GM12878 (cell line): ENCODE data around the gene TTC9B. TPM values are rescaled to one million over a fixed set of nuclear protein-coding genes. Genes with fewer than 3 reads are reported as not detected.

ENCODE experiments used
- ATAC-seq: fragments of 200-7000 bp; cut with Tn5 transposase; 3 replicates; pipeline ENCODE4 v1.9.1; 2020; ENCODE audit warnings: mild to moderate bottlenecking, moderate library complexity
- BruUV-seq: library from RNA; stranded (reverse); fragments of 400-500 nt; replicated peaks from 2 replicates; lab custom pipeline; 2021; lab: Mats Ljungman, UMichigan
- CTCF ChIA-PET: fragments of 300-600 bp; sonication (Branson Sonifier 250); formaldehyde crosslinking; extraction: SDS; loops from one replicate; lab custom pipeline; 2021; ENCODE audit warnings: inconsistent platforms; lab: Yijun Ruan, JAX
- POLR2A ChIA-PET: fragments of 350-600 bp; formaldehyde crosslinking; extraction: SDS; loops from one replicate; lab custom pipeline; 2021; ENCODE audit warnings: inconsistent platforms; lab: Charles Lee
- RAD21 ChIA-PET: fragments of 300-600 bp; sonication (Branson Sonifier 250); formaldehyde crosslinking; loops from one replicate; lab custom pipeline; 2023; ENCODE audit warnings: antibody characterized with exemption; ENCODE audit not compliant: unreplicated experiment; lab: Charles Lee
- SMC1A ChIA-PET: fragments of 300-600 bp; sonication (Branson Sonifier 250); formaldehyde crosslinking; loops from one replicate; lab custom pipeline; 2023; ENCODE audit not compliant: unreplicated experiment, uncharacterized antibody; lab: Charles Lee
- DNase-seq: peaks from one replicate; pipeline ENCODE4 v3.0.0-alpha.2; 2011; ENCODE audit warnings: low read depth, low spot score
- FAIRE-seq: peaks from 3 replicates; lab custom pipeline; 2011; peaks lifted over from hg19 to GRCh38; lab: Jason Lieb, UNC
- H2AFZ ChIP-seq: 2 replicates; pipeline ENCODE4 v1.6.0; 2011; ENCODE audit warnings: low read depth, low read length, control low read depth; ENCODE audit not compliant: control insufficient read depth
- H3K27ac ChIP-seq: 2 replicates; pipeline ENCODE4 v1.5.1; 2011; ENCODE audit warnings: control low read depth; ENCODE audit not compliant: control insufficient read depth, insufficient read depth
- H3K27me3 ChIP-seq, 2 experiments: replicated peaks in 1 of 2; 2 replicates each; pipeline versions ENCODE4 v1.6.0 to v1.6.1; 2011; ENCODE audit warnings: low read length in 1 of 2; ENCODE audit not compliant: control insufficient read depth in 2 of 2, insufficient read depth in 2 of 2
- H3K36me3 ChIP-seq, 2 experiments: 2 replicates each; pipeline ENCODE4 v1.5.1; 2011; ENCODE audit warnings: low read length in 1 of 2; ENCODE audit not compliant: control insufficient read depth in 2 of 2, insufficient read depth in 2 of 2
- H3K4me1 ChIP-seq: 2 replicates; pipeline ENCODE4 v1.6.1; 2011; ENCODE audit warnings: mild to moderate bottlenecking, low read length, moderate library complexity, mixed read lengths; ENCODE audit not compliant: control insufficient read depth, insufficient read depth
- H3K4me2 ChIP-seq: 2 replicates; pipeline ENCODE4 v1.6.0; 2011; ENCODE audit warnings: control low read depth; ENCODE audit not compliant: control insufficient read depth, insufficient read depth
- H3K4me3 ChIP-seq: fragments of 200-600 bp; sonication (generic); 2 replicates; pipeline ENCODE4 v1.5.1; 2016
- H3K79me2 ChIP-seq: 2 replicates; pipeline ENCODE4 v1.6.0; 2011; ENCODE audit warnings: low read length; ENCODE audit not compliant: control insufficient read depth, insufficient read depth
- H3K9ac ChIP-seq: 2 replicates; pipeline ENCODE4 v1.8.0; 2011; ENCODE audit warnings: low read length, control low read depth, mixed read lengths; ENCODE audit not compliant: control insufficient read depth, insufficient read depth
- H3K9me3 ChIP-seq: replicated peaks from 3 replicates; pipeline ENCODE4 v1.5.1; 2011; ENCODE audit warnings: mild to moderate bottlenecking, low read length; ENCODE audit not compliant: control insufficient read depth, insufficient read depth
- H4K20me1 ChIP-seq: 2 replicates; pipeline ENCODE4 v1.6.0; 2011; ENCODE audit not compliant: control insufficient read depth, insufficient read depth
- CTCF ChIP-seq, 3 experiments: IDR thresholded peaks in 2 of 3; conservative IDR thresholded peaks in 1 of 3; 2 replicates each; pipeline ENCODE4 v1.5.1; 2011; ENCODE audit warnings: low read depth in 3 of 3, low read length in 3 of 3, mild to moderate bottlenecking in 3 of 3, control low read depth in 2 of 3, moderate library complexity in 2 of 3, inconsistent platforms in 1 of 3, mixed read lengths in 1 of 3; ENCODE audit not compliant: control insufficient read depth in 2 of 3, insufficient read depth in 1 of 3; ENCODE audit errors: extremely low read depth in 1 of 3
- E2F8 ChIP-seq: fragments of 450-650 bp; IDR thresholded peaks from 2 replicates; pipeline ENCODE4 v1.6.1; 2018; ENCODE audit warnings: mild to moderate bottlenecking, low read depth, moderate library complexity; ENCODE audit not compliant: partially characterized antibody
- HDAC2 ChIP-seq: fragments of 200-600 bp; sonication (generic); IDR thresholded peaks from 2 replicates; pipeline ENCODE4 v1.6.1; 2017
- IRF5 ChIP-seq: fragments of 450-650 bp; IDR thresholded peaks from 2 replicates; pipeline ENCODE4 v1.6.1; 2017; ENCODE audit warnings: borderline replicate concordance
- STAT3 ChIP-seq: IDR thresholded peaks from 2 replicates; pipeline ENCODE4 v1.6.1; 2011; ENCODE audit warnings: low read depth, low read length, improper control_type of control experiment
- ZBTB33 ChIP-seq: fragments of 450-650 bp; IDR thresholded peaks from 2 replicates; pipeline ENCODE4 v1.6.1; 2017; ENCODE audit warnings: mild to moderate bottlenecking
- WGBS: methylation state at CpG from one replicate; pipeline ENCODE4 v1.1.6; 2016; ENCODE audit warnings: low lambda C conversion rate; ENCODE audit not compliant: insufficient replicate concordance, insufficient coverage; ENCODE audit errors: missing lambda C conversion rate; 5-methylcytosine and 5-hydroxymethylcytosine counted together
- in situ Hi-C: fragments of 300-500 bp; cut with MboI; formaldehyde crosslinking; loops from 9 replicates; pipeline ENCODE4 v1.14.3; 2018; ENCODE audit warnings: mixed read lengths
- intact Hi-C: fragments of 100-400 bp; cut with micrococcal nuclease; formaldehyde crosslinking; loops from one replicate; pipeline ENCODE4 v1.14.2; 2022; ENCODE audit not compliant: unreplicated experiment
- polyA plus RNA-seq, 11 experiments: library from polyadenylated mRNA; depleted of rRNA in 4 of 11; unstranded in 6 of 11; stranded (reverse) in 5 of 11; fragments of >200 nt; fragmentation: Nextera tagmentation in 4 of 11; fragmentation: Illumina TruSeq in 1 of 11; extraction: Ambion mirVana in 4 of 11; extraction: Trizol in 1 of 11; gene quantifications; 1 replicate in 1 of 11; 2 replicates in 10 of 11; pipeline versions ENCODE4 v1.2.1 to v1.2.3, GENCODE V29; 2011 to 2016; ENCODE audit warnings: inconsistent platforms in 2 of 11, missing spikeins in 2 of 11, low read depth in 1 of 11
- total RNA-seq, 4 experiments: library from RNA; depleted of rRNA in 3 of 4; stranded (reverse); fragments of >200 nt in 3 of 4; fragmentation: Illumina TruSeq in 1 of 4; extraction: Trizol in 1 of 4; gene quantifications; 2 replicates each; pipeline versions ENCODE4 v1.2.1 to v1.2.3, GENCODE V29; 2013 to 2021

TTC9B gene
- total and polyA plus RNA-seq, 10 of the 15 experiments (the other 5 are each of a cell fraction or from before 2014, with no cell fraction given), result 0.04 to 0.14 (median 0.10) TPM; not detected in 7

- TF ChIP-seq HDAC2, result no peak
- TF ChIP-seq E2F8, result no peak
- no peak for TF ChIP-seq IRF5
Observed at GRCh38 chr19:40236026-40236355, 17.8 kb upstream of the TTC9B start (continued).

- Histone ChIP-seq H3K27ac (no peak overlapping the region), H3K4me3 (no peak overlapping the region), H3K79me2 (no peaks in the 10 kb centered on the region), H3K4me1 (no peaks in the 10 kb centered on the region), H3K9ac (no peak overlapping the region), H2AFZ (no peak overlapping the region), H3K27me3 (no peaks in the 10 kb centered on the region), H4K20me1 (no peaks in the 10 kb centered on the region), H3K9me3 (no peaks in the 10 kb centered on the region), H3K36me3 (peaks cover 20 to 43% of the 10 kb centered on the region in 2 experiments; a peak in 3 of 4 replicates), H3K4me2 (no peak overlapping the region)
- in situ Hi-C loops (no loop called here), intact Hi-C loops (no loop called here)
- ChIA-PET RAD21 (no interaction called here), POLR2A (no interaction called here), SMC1A (no interaction called here), CTCF (no interaction called here)
- no TSS peak for BruUV-seq
- FAIRE-seq (no peak), ATAC-seq (0 out of 3 replicates have a peak, but pooled peaks have one; percentile 32), DNase-seq (no peak)
- TF ChIP-seq STAT3, result no peak
- 0 out of 6 replicates have a peak, but pooled peaks of 1 of the 3 experiments have one; percentile 18 for TF ChIP-seq CTCF (IDR thresholded peaks at IDR 0.05 in 2 of 3, conservative IDR thresholded peaks at IDR 0.05 in 1 of 3; ENCODE audit: control insufficient read depth in 2 of 3, extremely low read depth in 1 of 3, insufficient read depth in 1 of 3, low read depth in 3 of 3, low read length in 3 of 3)
- TF ChIP-seq ZBTB33, result peak; percentile 76
- 94% methylated on average over 30 of the region's 30 CpGs for WGBS
Observed at GRCh38 chr19:40235238-40236025, 17.2 kb upstream of the TTC9B start.
